Measurements from ENCODE around the gene CAMK2B. TPM values are rescaled to one million over a fixed set of nuclear protein-coding genes. Genes with fewer than 3 reads are reported as not detected.
A peak's percentile ranks its signal among the peaks of the same experiment; 100 is the strongest.

Gene CAMK2B
- total RNA-seq, 5 donors from 2014 or later (not counting 1 experiment from before 2014, with no cell fraction given): 0.35 TPM; not detected in 4

GRCh38 chr7:44286618-44287487 is 38.5 kb downstream of the CAMK2B start:
- Histone ChIP-seq H3K27me3 (replicated peaks in 1 of 2; ENCODE audit: control insufficient read depth in 2 of 2, extremely low read depth in 1 of 2, insufficient read depth in 2 of 2, low read length in 1 of 2) (peaks cover 0 to 19% of the 10 kb centered on the region in 2 experiments), H3K27ac (ENCODE audit: low read length) (no peak overlapping the region), H3K9me3 (no peaks in the 10 kb centered on the region), H3K4me3 (ENCODE audit: control insufficient read depth in 1 of 2, extremely low read depth in 1 of 2, low read length in 1 of 2) (no peak overlapping the region), H3K4me1 (ENCODE audit: control insufficient read depth in 1 of 2, extremely low read depth in 1 of 2, insufficient read depth in 2 of 2, low read length in 2 of 2) (no peaks in the 10 kb centered on the region), H3K36me3 (ENCODE audit: control insufficient read depth in 2 of 2, extremely low read depth in 1 of 2, insufficient read depth in 1 of 2, low read length in 1 of 2) (no peaks in the 10 kb centered on the region)
- no peaks in the 10 kb centered on the region for H3K4me1 Mint-ChIP-seq
- ATAC-seq (replicated peaks in 1 of 4) (no peak), DNase-seq (peak in 3 of 35 experiments; percentile 1 to 20 (median 4))
- H3K27ac Mint-ChIP-seq: no peak overlapping the region
- H3K9me3 Mint-ChIP-seq: no peaks in the 10 kb centered on the region
- H3K4me3 Mint-ChIP-seq: no peak overlapping the region
- H3K27me3 Mint-ChIP-seq: peaks cover 0 to 15% of the 10 kb centered on the region in 2 donors
- ChIA-PET POLR2A (no interaction called here), CTCF (no interaction called here)
- WGBS (ENCODE audit: insufficient coverage): 92% methylated on average over 13 of the region's 20 CpGs
- no peaks in the 10 kb centered on the region for H3K36me3 Mint-ChIP-seq

GRCh38 chr7:44286182-44286617 is 39.2 kb downstream of the CAMK2B start:
- Histone ChIP-seq H3K27me3 (replicated peaks in 1 of 2; ENCODE audit: control insufficient read depth in 2 of 2, extremely low read depth in 1 of 2, insufficient read depth in 2 of 2, low read length in 1 of 2) (peaks cover 0 to 16% of the 10 kb centered on the region in 2 experiments), H3K4me1 (ENCODE audit: control insufficient read depth in 1 of 2, extremely low read depth in 1 of 2, insufficient read depth in 2 of 2, low read length in 2 of 2) (no peaks in the 10 kb centered on the region), H3K4me3 (ENCODE audit: control insufficient read depth in 1 of 2, extremely low read depth in 1 of 2, low read length in 1 of 2) (no peak overlapping the region), H3K36me3 (ENCODE audit: control insufficient read depth in 2 of 2, extremely low read depth in 1 of 2, insufficient read depth in 1 of 2, low read length in 1 of 2) (no peaks in the 10 kb centered on the region), H3K27ac (ENCODE audit: low read length) (no peak overlapping the region), H3K9me3 (no peaks in the 10 kb centered on the region)
- POLR2A ChIA-PET: no interaction called here
- Mint-ChIP-seq H3K27me3 (peaks cover 0 to 12% of the 10 kb centered on the region in 2 donors), H3K4me3 (no peak overlapping the region), H3K27ac (no peak overlapping the region), H3K36me3 (no peaks in the 10 kb centered on the region), H3K4me1 (no peaks in the 10 kb centered on the region), H3K9me3 (no peaks in the 10 kb centered on the region)
- DNase-seq (peak in 4 of 35 experiments; percentile 1 to 19 (median 2)), ATAC-seq (replicated peaks in 1 of 4) (no peak)
- CTCF ChIA-PET: no interaction called here
- WGBS (ENCODE audit: insufficient coverage): 89% methylated on average over 15 of the region's 17 CpGs

- Mint-ChIP-seq H3K27me3 (peaks cover 0 to 6% of the 10 kb centered on the region in 2 donors), H3K4me1 (no peaks in the 10 kb centered on the region), H3K27ac (no peak overlapping the region), H3K9me3 (no peaks in the 10 kb centered on the region), H3K36me3 (no peaks in the 10 kb centered on the region), H3K4me3 (no peak overlapping the region)
- ATAC-seq (replicated peaks in 1 of 4) (no peak), DNase-seq (peak in 1 of 35 experiments; percentile 12)
- WGBS (ENCODE audit: insufficient coverage): no CpG with 5 or more reads among the region's 24 CpGs
- CTCF ChIA-PET: no interaction called here
- H3K27ac ChIP-seq (ENCODE audit: low read length): no peak overlapping the region
- POLR2A ChIA-PET: no interaction called here
- H3K4me3 ChIP-seq (ENCODE audit: control insufficient read depth in 1 of 2, extremely low read depth in 1 of 2, low read length in 1 of 2): no peak overlapping the region
- H3K4me1 ChIP-seq (ENCODE audit: control insufficient read depth in 1 of 2, extremely low read depth in 1 of 2, insufficient read depth in 2 of 2, low read length in 2 of 2): no peaks in the 10 kb centered on the region
- peaks cover 0 to 13% of the 10 kb centered on the region in 2 experiments for H3K27me3 ChIP-seq (replicated peaks in 1 of 2; ENCODE audit: control insufficient read depth in 2 of 2, extremely low read depth in 1 of 2, insufficient read depth in 2 of 2, low read length in 1 of 2)
- no peaks in the 10 kb centered on the region for H3K36me3 ChIP-seq (ENCODE audit: control insufficient read depth in 2 of 2, extremely low read depth in 1 of 2, insufficient read depth in 1 of 2, low read length in 1 of 2)
- H3K9me3 ChIP-seq: no peaks in the 10 kb centered on the region
Measured at GRCh38 chr7:44285561-44285960, 39.8 kb downstream of the CAMK2B start.

- peaks cover 0 to 9% of the 10 kb centered on the region in 2 experiments for H3K27me3 ChIP-seq (replicated peaks in 1 of 2; ENCODE audit: control insufficient read depth in 2 of 2, extremely low read depth in 1 of 2, insufficient read depth in 2 of 2, low read length in 1 of 2)
- H3K27ac ChIP-seq (ENCODE audit: low read length): no peak overlapping the region
- H3K4me1 ChIP-seq (ENCODE audit: control insufficient read depth in 1 of 2, extremely low read depth in 1 of 2, insufficient read depth in 2 of 2, low read length in 2 of 2): no peaks in the 10 kb centered on the region
- Mint-ChIP-seq H3K4me3 (no peak overlapping the region), H3K9me3 (no peaks in the 10 kb centered on the region), H3K36me3 (no peaks in the 10 kb centered on the region), H3K27me3 (peaks cover 0 to 3% of the 10 kb centered on the region in 2 donors), H3K4me1 (no peaks in the 10 kb centered on the region), H3K27ac (no peak overlapping the region)
- ChIA-PET CTCF (no interaction called here), POLR2A (interaction anchor here in 1 of 2 donors (0.6 kb wide), 1 partner anchor 58 kb away, joined by 3 read pairs; no protein-coding TSS in a partner anchor)
- H3K4me3 ChIP-seq (ENCODE audit: control insufficient read depth in 1 of 2, extremely low read depth in 1 of 2, low read length in 1 of 2): no peak overlapping the region
- DNase-seq (peak in 2 of 35 experiments; percentile 0 to 17), ATAC-seq (replicated peaks in 1 of 4) (no peak)
- WGBS (ENCODE audit: insufficient coverage): 77% methylated on average over 14 of the region's 16 CpGs
- H3K9me3 ChIP-seq: no peaks in the 10 kb centered on the region
- no peaks in the 10 kb centered on the region for H3K36me3 ChIP-seq (ENCODE audit: control insufficient read depth in 2 of 2, extremely low read depth in 1 of 2, insufficient read depth in 1 of 2, low read length in 1 of 2)
Measured at GRCh38 chr7:44284881-44285541, 40.4 kb downstream of the CAMK2B start.

GRCh38 chr7:44284216-44284615 is 41.2 kb downstream of the CAMK2B start:
- Mint-ChIP-seq H3K9me3 (no peaks in the 10 kb centered on the region), H3K4me1 (no peaks in the 10 kb centered on the region), H3K4me3 (no peak overlapping the region), H3K36me3 (no peaks in the 10 kb centered on the region), H3K27me3 (no peaks in the 10 kb centered on the region), H3K27ac (no peak overlapping the region)
- WGBS (ENCODE audit: insufficient coverage): 82% methylated on average over 4 of the region's 13 CpGs
- no peak overlapping the region for H3K4me3 ChIP-seq (ENCODE audit: control insufficient read depth in 1 of 2, extremely low read depth in 1 of 2, low read length in 1 of 2)
- no peaks in the 10 kb centered on the region for H3K36me3 ChIP-seq (ENCODE audit: control insufficient read depth in 2 of 2, extremely low read depth in 1 of 2, insufficient read depth in 1 of 2, low read length in 1 of 2)
- DNase-seq (peak in 3 of 35 experiments; percentile 0 to 21 (median 5)), ATAC-seq (replicated peaks in 1 of 4) (no peak)
- H3K4me1 ChIP-seq (ENCODE audit: control insufficient read depth in 1 of 2, extremely low read depth in 1 of 2, insufficient read depth in 2 of 2, low read length in 2 of 2): no peaks in the 10 kb centered on the region
- H3K27me3 ChIP-seq (replicated peaks in 1 of 2; ENCODE audit: control insufficient read depth in 2 of 2, extremely low read depth in 1 of 2, insufficient read depth in 2 of 2, low read length in 1 of 2): peaks cover 0 to 8% of the 10 kb centered on the region in 2 experiments
- POLR2A ChIA-PET: no interaction called here
- CTCF ChIA-PET: no interaction called here
- H3K27ac ChIP-seq (ENCODE audit: low read length): no peak overlapping the region
- no peaks in the 10 kb centered on the region for H3K9me3 ChIP-seq

GRCh38 chr7:44283381-44284211 is 41.8 kb downstream of the CAMK2B start:
- Histone ChIP-seq H3K36me3 (ENCODE audit: control insufficient read depth in 2 of 2, extremely low read depth in 1 of 2, insufficient read depth in 1 of 2, low read length in 1 of 2) (no peaks in the 10 kb centered on the region), H3K27ac (ENCODE audit: low read length) (no peak overlapping the region), H3K4me1 (ENCODE audit: control insufficient read depth in 1 of 2, extremely low read depth in 1 of 2, insufficient read depth in 2 of 2, low read length in 2 of 2) (no peaks in the 10 kb centered on the region), H3K4me3 (ENCODE audit: control insufficient read depth in 1 of 2, extremely low read depth in 1 of 2, low read length in 1 of 2) (no peak overlapping the region), H3K9me3 (no peaks in the 10 kb centered on the region), H3K27me3 (replicated peaks in 1 of 2; ENCODE audit: control insufficient read depth in 2 of 2, extremely low read depth in 1 of 2, insufficient read depth in 2 of 2, low read length in 1 of 2) (peaks cover 0 to 4% of the 10 kb centered on the region in 2 experiments)
- DNase-seq (peak in 3 of 35 experiments; percentile 1 to 15 (median 1)), ATAC-seq (replicated peaks in 1 of 4) (no peak)
- no peaks in the 10 kb centered on the region for H3K36me3 Mint-ChIP-seq
- POLR2A ChIA-PET: no interaction called here
- no peaks in the 10 kb centered on the region for H3K4me1 Mint-ChIP-seq
- WGBS (ENCODE audit: insufficient coverage): 89% methylated on average over 10 of the region's 15 CpGs
- CTCF ChIA-PET: no interaction called here
- H3K27ac Mint-ChIP-seq: no peak overlapping the region
- no peaks in the 10 kb centered on the region for H3K27me3 Mint-ChIP-seq
- H3K4me3 Mint-ChIP-seq: no peak overlapping the region
- H3K9me3 Mint-ChIP-seq: no peaks in the 10 kb centered on the region
